Measurements from ENCODE around the gene TTYH3. TPM values are rescaled to one million over a fixed set of nuclear protein-coding genes. Genes with fewer than 3 reads are reported as not detected.

TTYH3 gene
- total and polyA plus RNA-seq, 9 of the 15 experiments (the other 6 are each of a cell fraction or from before 2014, with no cell fraction given): 0.01 to 5.5 (median 1.1) TPM

GRCh38 chr7:2652736-2653060 lies 20.9 kb downstream of the TTYH3 start:
- H3K27ac ChIP-seq (ENCODE audit: extremely low read depth, low read depth, low read length): no peak overlapping the region
- CTCF ChIA-PET (ENCODE audit: low intra/inter-chr PET ratio): no interaction called here
- TF ChIP-seq POLR2G (IDR thresholded peaks at IDR 0.05; ENCODE audit: low read depth, low read length) (0 out of 2 replicates have a peak, but pooled peaks have one; percentile 20), ESRRB (CRISPR knock-in tag; IDR thresholded peaks at IDR 0.05; ENCODE audit: borderline replicate concordance) (no peak)
- BruUV-seq (replicated peaks): no TSS peak
- POLR2A ChIA-PET: interaction anchor here (1.2 kb wide), 1 partner anchor 154 kb away, joined by 3 read pairs; no protein-coding TSS in a partner anchor
- peaks cover 3% of the 10 kb centered on the region for H3K9me1 ChIP-seq (ENCODE audit: control insufficient read depth, insufficient read depth, low read length)
- H3K4me3 ChIP-seq: no peak overlapping the region
- FAIRE-seq (no peak), ATAC-seq (no peak), DNase-seq (ENCODE audit: extremely low read depth in 1 of 4, low spot score in 3 of 4) (no peak)
- in situ Hi-C loops (cut with MboI): no loop called here
- no peaks in the 10 kb centered on the region for H3K9me3 ChIP-seq (replicated peaks; ENCODE audit: control insufficient read depth, insufficient read depth, low read depth, low read length)
- H3K4me1 ChIP-seq (replicated peaks in 1 of 2; ENCODE audit: control insufficient read depth in 2 of 2, insufficient read depth in 2 of 2, low read length in 2 of 2): peaks cover 0 to 45% of the 10 kb centered on the region in 2 experiments; a peak in 3 of 5 replicates
- H4K20me1 ChIP-seq (replicated peaks; ENCODE audit: control insufficient read depth, insufficient read depth, low read length): peaks cover 5% of the 10 kb centered on the region
- no peaks in the 10 kb centered on the region for H3K79me2 ChIP-seq (ENCODE audit: control insufficient read depth, insufficient read depth, low read length)
- intact Hi-C loops (cut with micrococcal nuclease): loop anchor here (10.0 kb wide), 1 partner anchor 88 kb away; no protein-coding TSS in a partner anchor
- no peak overlapping the region for H2AFZ ChIP-seq (ENCODE audit: low read depth, low read length)
- no peak overlapping the region for H3K9ac ChIP-seq (ENCODE audit: insufficient read depth in 1 of 2, low read depth in 2 of 2, low read length in 2 of 2)
- WGBS (ENCODE audit: insufficient coverage, low coverage, missing lambda C conversion rate): 33% methylated on average over 6 of the region's 12 CpGs
- peaks cover 2 to 23% of the 10 kb centered on the region in 2 experiments; a peak in 2 of 5 replicates for H3K27me3 ChIP-seq (ENCODE audit: control insufficient read depth in 2 of 2, insufficient read depth in 2 of 2, low read length in 2 of 2)
- H3K36me3 ChIP-seq (ENCODE audit: control insufficient read depth, insufficient read depth, low read length): no peaks in the 10 kb centered on the region
- H3K4me2 ChIP-seq (ENCODE audit: insufficient read depth, low read length): no peak overlapping the region

GRCh38 chr7:2654059-2654458 lies 22.3 kb downstream of the TTYH3 start:
- peaks cover 2 to 23% of the 10 kb centered on the region in 2 experiments; a peak in 2 of 5 replicates for H3K27me3 ChIP-seq (ENCODE audit: control insufficient read depth in 2 of 2, insufficient read depth in 2 of 2, low read length in 2 of 2)
- no peak overlapping the region for H2AFZ ChIP-seq (ENCODE audit: low read depth, low read length)
- H3K36me3 ChIP-seq (ENCODE audit: control insufficient read depth, insufficient read depth, low read length): no peaks in the 10 kb centered on the region
- WGBS (ENCODE audit: insufficient coverage, low coverage, missing lambda C conversion rate): 7% methylated on average over 5 of the region's 5 CpGs
- TF ChIP-seq CHD4 (IDR thresholded peaks at IDR 0.05; ENCODE audit: insufficient read depth, insufficient replicate concordance, low read depth, low read length, poor library complexity, severe bottlenecking): no peak
- peak; percentile 31; the same call in 1 of the 2 replicates for TF ChIP-seq ZNF121 (CRISPR knock-in tag; conservative IDR thresholded peaks at IDR 0.05)
- no peak overlapping the region for H3K27ac ChIP-seq (ENCODE audit: extremely low read depth, low read depth, low read length)
- H3K4me3 ChIP-seq: no peak overlapping the region
- no peak overlapping the region for H3K9ac ChIP-seq (ENCODE audit: insufficient read depth in 1 of 2, low read depth in 2 of 2, low read length in 2 of 2)
- CTCF ChIA-PET (ENCODE audit: low intra/inter-chr PET ratio): no interaction called here
- in situ Hi-C loops (cut with MboI) (no loop called here), intact Hi-C loops (cut with micrococcal nuclease) (loop anchor here (10.0 kb wide), 1 partner anchor 89 kb away; no protein-coding TSS in a partner anchor)
- POLR2A ChIA-PET: interaction anchor here (0.5 to 1.2 kb wide), 4 partner anchors 32 to 155 kb away, joined by 3 to 4 read pairs (median 3); no protein-coding TSS in a partner anchor
- H3K79me2 ChIP-seq (ENCODE audit: control insufficient read depth, insufficient read depth, low read length): no peaks in the 10 kb centered on the region
- FAIRE-seq: no peak
- peaks cover 5% of the 10 kb centered on the region for H4K20me1 ChIP-seq (replicated peaks; ENCODE audit: control insufficient read depth, insufficient read depth, low read length)
- no peak for ATAC-seq
- peaks cover 0 to 46% of the 10 kb centered on the region in 2 experiments; a peak in 3 of 5 replicates for H3K4me1 ChIP-seq (replicated peaks in 1 of 2; ENCODE audit: control insufficient read depth in 2 of 2, insufficient read depth in 2 of 2, low read length in 2 of 2)
- BruUV-seq (replicated peaks): no TSS peak
- H3K9me1 ChIP-seq (ENCODE audit: control insufficient read depth, insufficient read depth, low read length): peaks cover 3% of the 10 kb centered on the region
- DNase-seq (ENCODE audit: extremely low read depth in 1 of 4, low spot score in 3 of 4): no peak
- no peak overlapping the region for H3K4me2 ChIP-seq (ENCODE audit: insufficient read depth, low read length)
- H3K9me3 ChIP-seq (replicated peaks; ENCODE audit: control insufficient read depth, insufficient read depth, low read depth, low read length): no peaks in the 10 kb centered on the region
